ENCODE data around the gene CEP89.

The CEP89 gene

GRCh38 chr19:32881766-32882165, 90.0 kb downstream of the CEP89 start:
- no peak for DNase-seq (ENCODE audit: low read depth)
- TF ChIP-seq, protein P1, sequence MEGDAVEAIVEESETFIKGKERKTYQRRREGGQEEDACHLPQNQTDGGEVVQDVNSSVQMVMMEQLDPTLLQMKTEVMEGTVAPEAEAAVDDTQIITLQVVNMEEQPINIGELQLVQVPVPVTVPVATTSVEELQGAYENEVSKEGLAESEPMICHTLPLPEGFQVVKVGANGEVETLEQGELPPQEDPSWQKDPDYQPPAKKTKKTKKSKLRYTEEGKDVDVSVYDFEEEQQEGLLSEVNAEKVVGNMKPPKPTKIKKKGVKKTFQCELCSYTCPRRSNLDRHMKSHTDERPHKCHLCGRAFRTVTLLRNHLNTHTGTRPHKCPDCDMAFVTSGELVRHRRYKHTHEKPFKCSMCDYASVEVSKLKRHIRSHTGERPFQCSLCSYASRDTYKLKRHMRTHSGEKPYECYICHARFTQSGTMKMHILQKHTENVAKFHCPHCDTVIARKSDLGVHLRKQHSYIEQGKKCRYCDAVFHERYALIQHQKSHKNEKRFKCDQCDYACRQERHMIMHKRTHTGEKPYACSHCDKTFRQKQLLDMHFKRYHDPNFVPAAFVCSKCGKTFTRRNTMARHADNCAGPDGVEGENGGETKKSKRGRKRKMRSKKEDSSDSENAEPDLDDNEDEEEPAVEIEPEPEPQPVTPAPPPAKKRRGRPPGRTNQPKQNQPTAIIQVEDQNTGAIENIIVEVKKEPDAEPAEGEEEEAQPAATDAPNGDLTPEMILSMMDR (IDR thresholded peaks at IDR 0.05; ENCODE audit: low read length, missing control alignments): no peak
- no peak overlapping the region for H3K4me3 ChIP-seq (replicated peaks; ENCODE audit: low read depth, low read length)

DNA sequence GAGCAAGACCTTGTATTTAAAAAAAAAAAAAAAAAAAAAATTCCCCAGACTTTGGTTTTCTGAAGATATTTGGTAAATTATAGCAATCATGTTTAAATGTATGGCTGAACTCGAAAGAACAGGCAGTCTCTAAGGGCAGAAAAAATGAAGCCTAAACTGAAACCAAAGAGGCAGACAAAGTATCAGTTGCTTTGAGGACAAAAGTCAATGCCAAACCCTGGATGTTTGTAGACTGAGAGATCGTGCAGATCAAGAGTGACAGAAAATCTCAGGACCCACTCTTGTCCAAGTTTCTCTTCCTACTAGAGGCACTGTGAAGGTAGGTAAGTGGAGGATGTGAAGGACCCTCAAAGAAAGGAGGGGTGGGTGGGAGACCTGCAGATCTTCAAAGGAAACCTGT, 91.1 kb downstream of the CEP89 start:
- no peak for DNase-seq (ENCODE audit: low read depth)
- no peak overlapping the region for H3K4me3 ChIP-seq (replicated peaks; ENCODE audit: low read depth, low read length)
- TF ChIP-seq, protein P1 (IDR thresholded peaks at IDR 0.05; ENCODE audit: low read length, missing control alignments): no peak

- TF ChIP-seq, protein P1 (IDR thresholded peaks at IDR 0.05; ENCODE audit: low read length, missing control alignments): no peak
Observed at GRCh38 chr19:32879741-32880140, 92.0 kb downstream of the CEP89 start.

GRCh38 chr19:32878988-32879387, 92.8 kb downstream of the CEP89 start:
- TF ChIP-seq, protein P1 (IDR thresholded peaks at IDR 0.05; ENCODE audit: low read length, missing control alignments): no peak
- H3K4me3 ChIP-seq (replicated peaks; ENCODE audit: low read depth, low read length): no peak overlapping the region
- DNase-seq (ENCODE audit: low read depth): no peak

More at GRCh38 chr19:32879741-32880140, 92.0 kb downstream of the CEP89 start:
- H3K4me3 ChIP-seq (replicated peaks; ENCODE audit: low read depth, low read length): no peak overlapping the region
- no peak for DNase-seq (ENCODE audit: low read depth)

- no peak overlapping the region for H3K4me3 ChIP-seq (replicated peaks; ENCODE audit: low read depth, low read length)
- TF ChIP-seq, protein P1 (IDR thresholded peaks at IDR 0.05; ENCODE audit: low read length, missing control alignments): no peak
- no peak for DNase-seq (ENCODE audit: low read depth)
Observed at GRCh38 chr19:32877977-32878745, 93.6 kb downstream of the CEP89 start.

DNA sequence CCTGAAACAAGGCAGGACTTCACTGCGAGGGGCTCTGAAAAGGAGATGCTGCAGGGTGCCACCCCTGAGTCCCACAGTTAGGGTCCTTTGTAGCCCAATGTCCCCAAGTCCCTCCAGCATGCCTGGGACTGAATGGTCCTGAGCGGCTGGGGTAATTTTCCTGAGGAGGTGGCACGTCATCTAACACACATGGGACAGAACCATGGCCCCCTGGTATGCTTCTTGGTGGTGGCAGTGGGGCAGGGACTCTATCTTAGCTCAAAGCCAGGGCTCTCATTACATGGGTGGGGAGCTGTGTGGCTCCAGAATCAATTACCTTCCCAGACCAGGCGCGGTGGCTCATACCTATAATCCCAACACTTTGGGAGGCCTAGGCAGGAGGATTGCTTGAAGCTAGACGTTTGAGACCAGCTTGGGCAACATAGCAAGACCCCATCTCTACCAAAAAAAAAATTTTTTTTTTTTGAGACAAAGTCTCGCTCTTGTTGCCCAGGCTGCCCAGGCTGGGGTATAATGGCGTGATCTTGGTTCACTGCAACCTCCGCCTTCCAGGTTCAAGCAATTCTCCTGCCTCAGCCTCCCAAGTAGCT, 94.3 kb downstream of the CEP89 start:
- H3K4me3 ChIP-seq (replicated peaks; ENCODE audit: low read depth, low read length): no peak overlapping the region
- TF ChIP-seq, protein P1 (IDR thresholded peaks at IDR 0.05; ENCODE audit: low read length, missing control alignments): no peak
- DNase-seq (ENCODE audit: low read depth): no peak

Data from fibroblast of pulmonary artery (primary cell).